Hematopoietic multipotent progenitor cell treated with erythropoietin and hydrocortisone succinate and interleukin-3 and kit ligand, for 8 days (in vitro differentiated cells): ENCODE results near the gene TMEM30B.

ENCODE experiments used
- DNase-seq: peaks from one replicate; pipeline ENCODE4 v3.0.0-alpha.2; 2015

TMEM30B gene

GRCh38 chr14:61297581-61297980 lies 16.4 kb upstream of the TMEM30B start:
- DNase-seq = no peak

- peak; percentile 49 for DNase-seq
Measured at GRCh38 chr14:61296719-61297502, 15.8 kb upstream of the TMEM30B start.

GRCh38 chr14:61296151-61296550 lies 15.0 kb upstream of the TMEM30B start:
- no peak for DNase-seq

GRCh38 chr14:61290701-61291100 lies 9.6 kb upstream of the TMEM30B start:
- DNase-seq = no peak

GRCh38 chr14:61288720-61289119 lies 7.6 kb upstream of the TMEM30B start:
- no peak for DNase-seq

GRCh38 chr14:61288228-61288627 lies 7.1 kb upstream of the TMEM30B start:
- no peak for DNase-seq

- DNase-seq = no peak
Measured at GRCh38 chr14:61287196-61287595, 6.1 kb upstream of the TMEM30B start.

GRCh38 chr14:61285364-61285763 lies 4.2 kb upstream of the TMEM30B start:
- no peak for DNase-seq

- no peak for DNase-seq
Measured at GRCh38 chr14:61284001-61284400, 2.9 kb upstream of the TMEM30B start.

- no peak for DNase-seq
Measured at GRCh38 chr14:61282746-61283145, 1.6 kb upstream of the TMEM30B start.

GRCh38 chr14:61281948-61282275 lies 774 bp upstream of the TMEM30B start:
- no peak for DNase-seq

GRCh38 chr14:61280526-61281185 lies 482 bp downstream of the TMEM30B start:
- peak; percentile 25 for DNase-seq

- DNase-seq = no peak
Measured at GRCh38 chr14:61280092-61280525, 1.0 kb downstream of the TMEM30B start.

- DNase-seq = no peak
Measured at GRCh38 chr14:61279082-61279481, 2.1 kb downstream of the TMEM30B start.

- no peak for DNase-seq
Measured at GRCh38 chr14:61277784-61278183, 3.4 kb downstream of the TMEM30B start.

GRCh38 chr14:61277232-61277631 lies 3.9 kb downstream of the TMEM30B start:
- no peak for DNase-seq

GRCh38 chr14:61271552-61271951 lies 9.6 kb downstream of the TMEM30B start:
- no peak for DNase-seq

- no peak for DNase-seq
Measured at GRCh38 chr14:61270714-61271113, 10.4 kb downstream of the TMEM30B start.

GRCh38 chr14:61269321-61270083 lies 11.6 kb downstream of the TMEM30B start:
- DNase-seq = peak; percentile 81

GRCh38 chr14:61268812-61269211 lies 12.3 kb downstream of the TMEM30B start:
- DNase-seq = no peak

- DNase-seq = no peak
Measured at GRCh38 chr14:61266891-61267740, 14.0 kb downstream of the TMEM30B start.

GRCh38 chr14:61266436-61266835 lies 14.7 kb downstream of the TMEM30B start:
- no peak for DNase-seq

- no peak for DNase-seq
Measured at GRCh38 chr14:61264651-61265050, 16.5 kb downstream of the TMEM30B start.
